Subcutaneous adipose tissue (tissue), 4 donors: Measurements from ENCODE around the gene EIF2S3. TPM values are rescaled to one million over a fixed set of nuclear protein-coding genes. Genes with fewer than 3 reads are reported as not detected.

ENCODE experiments used
- CTCF ChIP-seq: fragments of 450-650 bp; IDR thresholded peaks from one replicate; pipeline ENCODE4 v1.5.1; 2016; ENCODE audit warnings: low read depth, mild to moderate bottlenecking, control low read depth, antibody characterized with exemption, moderate library complexity
- total RNA-seq, 4 donors: library from RNA; depleted of rRNA; stranded (reverse); fragments of >200 nt; gene quantifications; one replicate each; pipeline ENCODE4 v1.1.0, GENCODE V29; 2016

EIF2S3 gene
- total RNA-seq, 4 donors from 2014 or later: 110 to 126 (median 113) TPM

- TF ChIP-seq CTCF: no peak
Measured at GRCh38 chrX:24019448-24019847, 35.3 kb upstream of the EIF2S3 start.

- no peak for TF ChIP-seq CTCF
Measured at GRCh38 chrX:24020306-24020876, 34.4 kb upstream of the EIF2S3 start.

- no peak for TF ChIP-seq CTCF
Measured at GRCh38 chrX:24023544-24023943, 31.2 kb upstream of the EIF2S3 start.

GRCh38 chrX:24023972-24024669 lies 30.6 kb upstream of the EIF2S3 start:
- no peak for TF ChIP-seq CTCF

GRCh38 chrX:24024819-24025740 lies 29.7 kb upstream of the EIF2S3 start:
- no peak for TF ChIP-seq CTCF

- no peak for TF ChIP-seq CTCF
Measured at GRCh38 chrX:24025741-24026403, 28.9 kb upstream of the EIF2S3 start.
